Common myeloid progenitor, CD34-positive (primary cell): ENCODE data around the gene ZXDC.

Experiments
- CTCF ChIA-PET: fragments of 350-600 bp; sonication (Branson Sonifier 250); formaldehyde crosslinking; loops from one replicate; lab custom pipeline; 2021; ENCODE audit warnings: antibody characterized with exemption; lab: Charles Lee
- POLR2A ChIA-PET: fragments of 350-600 bp; sonication (Branson Sonifier 250); formaldehyde crosslinking; loops from one replicate; lab custom pipeline; 2021; ENCODE audit warnings: antibody characterized with exemption; lab: Charles Lee
- DNase-seq, 3 donors: peaks; one replicate each; pipeline versions ENCODE4 v3.0.0 to v3.0.0-alpha.2; 2013
- H3K27ac ChIP-seq, 2 experiments: 1 replicate in 1 of 2; 2 replicates in 1 of 2; pipeline ENCODE4 v1.7.0; 2013; ENCODE audit warnings: inconsistent platforms in 2 of 2, low read length in 2 of 2, mild to moderate bottlenecking in 2 of 2, low read depth in 1 of 2, moderate library complexity in 1 of 2; ENCODE audit not compliant: severe bottlenecking in 2 of 2, insufficient read depth in 1 of 2, poor library complexity in 1 of 2
- H3K27me3 ChIP-seq, 5 experiments: replicated peaks in 2 of 5; 1 replicate in 3 of 5; 2 replicates in 2 of 5; pipeline versions ENCODE4 v1.6.1 to v1.7.0; 2013; ENCODE audit warnings: low read length in 4 of 5, mild to moderate bottlenecking in 2 of 5, moderate library complexity in 2 of 5, inconsistent platforms in 1 of 5; ENCODE audit not compliant: insufficient read depth in 5 of 5, control insufficient read depth in 4 of 5
- H3K36me3 ChIP-seq, 4 experiments: 1 replicate in 2 of 4; 2 replicates in 2 of 4; pipeline versions ENCODE4 v1.6.1 to v1.7.0; 2013; ENCODE audit warnings: low read length in 3 of 4, control low read depth in 1 of 4, mild to moderate bottlenecking in 1 of 4; ENCODE audit not compliant: control insufficient read depth in 4 of 4, insufficient read depth in 4 of 4
- H3K4me1 ChIP-seq, 4 experiments: 1 replicate in 3 of 4; 2 replicates in 1 of 4; pipeline versions ENCODE4 v1.6.1 to v1.7.1; 2013; ENCODE audit warnings: low read length in 3 of 4, mild to moderate bottlenecking in 3 of 4, control low read depth in 1 of 4, inconsistent platforms in 1 of 4, moderate library complexity in 1 of 4; ENCODE audit not compliant: control insufficient read depth in 4 of 4, insufficient read depth in 4 of 4; ENCODE audit errors: control extremely low read depth in 1 of 4
- H3K4me3 ChIP-seq, 7 experiments: 1 replicate in 4 of 7; 2 replicates in 3 of 7; pipeline versions ENCODE4 v1.5.1 to v1.7.0; 2013; ENCODE audit warnings: mild to moderate bottlenecking in 7 of 7, low read length in 6 of 7, moderate library complexity in 6 of 7, inconsistent platforms in 2 of 7, low read depth in 2 of 7, control low read depth in 1 of 7; ENCODE audit not compliant: insufficient read depth in 4 of 7, control insufficient read depth in 1 of 7; ENCODE audit errors: extremely low read depth in 1 of 7
- H3K9me3 ChIP-seq, 5 experiments: 1 replicate in 4 of 5; 2 replicates in 1 of 5; pipeline versions ENCODE4 v1.6.1 to v1.7.1; 2013; ENCODE audit warnings: low read length in 4 of 5, mild to moderate bottlenecking in 2 of 5, inconsistent platforms in 1 of 5, low read depth in 1 of 5, moderate library complexity in 1 of 5; ENCODE audit not compliant: control insufficient read depth in 4 of 5, insufficient read depth in 2 of 5; ENCODE audit errors: control extremely low read depth in 1 of 5
- WGBS: methylation state at CpG from one replicate; pipeline ENCODE4 v1.1.5; 2013; ENCODE audit not compliant: insufficient coverage; 5-methylcytosine and 5-hydroxymethylcytosine counted together

The ZXDC gene

DNA sequence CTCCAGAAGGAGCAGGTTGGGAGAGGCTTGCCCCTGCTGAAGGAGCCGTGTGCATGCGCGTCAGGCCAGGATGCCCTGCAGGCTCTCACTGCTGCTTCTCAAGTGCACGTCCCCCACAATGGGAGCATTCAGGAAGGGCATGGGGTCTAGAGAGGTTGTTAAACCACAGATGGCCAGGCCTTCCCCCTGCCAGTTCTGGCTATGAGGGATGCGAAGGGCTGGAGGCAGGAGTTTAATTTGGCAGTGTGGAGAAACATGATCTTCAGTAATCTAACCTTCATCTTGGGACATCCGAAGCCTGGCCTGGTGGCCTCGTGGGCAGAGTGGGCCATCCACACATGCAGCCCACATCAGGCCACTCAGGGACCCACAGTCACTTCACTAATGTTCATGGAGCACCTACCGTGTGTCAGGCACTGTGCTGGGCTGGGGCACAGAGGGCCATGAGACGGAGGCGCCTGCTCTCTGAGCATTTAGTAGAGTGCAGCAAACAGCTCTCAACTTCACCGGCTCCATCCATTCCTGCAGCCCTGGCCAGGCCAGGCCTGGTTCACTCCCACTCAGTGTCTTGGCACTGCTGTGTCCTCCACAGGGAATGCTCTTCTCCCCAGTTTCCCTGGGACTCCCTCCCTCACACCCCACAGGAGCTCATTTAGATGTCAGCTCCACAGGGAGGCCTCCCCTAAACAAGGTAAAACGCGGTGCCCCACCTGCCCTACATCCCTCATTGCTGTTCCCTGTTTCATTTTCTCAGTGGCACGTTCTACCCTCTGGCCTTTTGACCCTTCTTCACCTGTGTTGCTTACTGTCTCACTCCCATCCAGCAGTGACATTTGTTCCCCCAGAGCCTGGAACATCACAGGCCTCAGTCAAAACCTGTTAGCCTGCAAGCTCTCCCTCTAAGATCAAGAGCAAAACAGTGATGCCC lies 77.0 kb downstream of the ZXDC start:
- Histone ChIP-seq H3K27ac (no peak overlapping the region), H3K4me3 (no peak overlapping the region), H3K36me3 (no peaks in the 10 kb centered on the region), H3K27me3 (peaks cover 0 to 37% (median 23%) of the 10 kb centered on the region in 5 experiments), H3K4me1 (peaks cover 0 to 6% (median 4%) of the 10 kb centered on the region in 4 experiments), H3K9me3 (peaks cover 0 to 13% (median 7%) of the 10 kb centered on the region in 5 experiments)
- ChIA-PET POLR2A (interaction anchor here (0.6 kb wide), 1 partner anchor 123 kb away, joined by 3 read pairs; no protein-coding TSS in a partner anchor), CTCF (interaction anchor here (1.1 kb wide), 1 partner anchor 10 kb away, joined by 3 read pairs; no protein-coding TSS in a partner anchor)
- DNase-seq, result no peak
- 97% methylated on average over 10 of the region's 14 CpGs for WGBS

DNA sequence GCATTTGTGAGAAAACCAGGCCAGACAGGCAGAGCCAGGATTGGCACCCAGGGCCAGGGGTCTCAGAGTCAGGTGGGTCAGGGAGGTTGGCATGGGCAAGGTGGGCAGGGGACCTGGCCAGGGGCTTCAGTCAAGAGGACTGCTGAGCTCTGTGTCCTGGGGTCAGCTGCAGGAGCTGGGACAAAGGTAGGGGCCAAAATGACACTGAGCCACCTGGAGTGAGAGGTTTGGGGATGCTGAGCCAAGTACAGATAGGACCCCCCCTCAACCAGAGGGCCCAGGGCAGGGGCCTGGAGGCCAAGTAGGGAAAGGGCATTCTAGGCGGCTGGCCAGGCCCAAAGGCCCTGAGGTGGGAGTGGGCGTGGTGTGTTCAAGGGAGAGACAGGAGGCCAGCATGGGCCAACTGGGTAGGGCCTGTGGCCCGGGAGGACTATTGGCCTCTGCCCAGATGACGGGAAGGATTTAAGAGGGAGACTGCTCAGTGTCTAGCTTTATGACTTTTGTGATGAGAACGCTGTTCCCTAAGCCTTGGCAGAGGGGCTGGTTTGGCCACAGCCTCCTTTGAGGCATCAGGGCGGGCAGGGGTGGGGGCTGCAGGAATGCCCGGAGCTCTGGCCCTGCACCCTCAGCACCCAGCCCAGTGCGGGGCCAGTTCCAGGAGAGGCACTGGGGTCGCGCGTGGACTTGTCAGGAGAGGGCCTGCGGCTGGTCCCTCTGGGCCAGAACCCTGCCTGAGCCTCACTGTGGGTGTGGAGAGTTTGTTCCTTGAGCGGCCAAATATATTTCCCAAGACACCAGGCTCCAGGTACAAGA lies 77.9 kb downstream of the ZXDC start:
- Histone ChIP-seq H3K4me1 (peaks cover 0 to 6% (median 4%) of the 10 kb centered on the region in 4 experiments), H3K27me3 (peaks cover 0 to 46% (median 27%) of the 10 kb centered on the region in 5 experiments), H3K9me3 (peaks cover 0 to 13% (median 7%) of the 10 kb centered on the region in 5 experiments), H3K4me3 (no peak overlapping the region), H3K27ac (no peak overlapping the region), H3K36me3 (no peaks in the 10 kb centered on the region)
- ChIA-PET POLR2A (no interaction called here), CTCF (interaction anchor here (1.1 kb wide), 1 partner anchor 9 kb away, joined by 3 read pairs; no protein-coding TSS in a partner anchor)
- WGBS, result 95% methylated on average over 12 of the region's 13 CpGs
- DNase-seq, result no peak

- Histone ChIP-seq H3K9me3 (peaks cover 0 to 13% (median 7%) of the 10 kb centered on the region in 5 experiments), H3K27ac (no peak overlapping the region), H3K27me3 (peaks cover 0 to 54% (median 35%) of the 10 kb centered on the region in 5 experiments), H3K4me3 (no peak overlapping the region), H3K36me3 (no peaks in the 10 kb centered on the region), H3K4me1 (peaks cover 0 to 6% (median 4%) of the 10 kb centered on the region in 4 experiments)
- CTCF ChIA-PET, result interaction anchor here (0.9 to 1.4 kb wide), 2 partner anchors 11 to 263 kb away, joined by 3 to 5 read pairs; no protein-coding TSS in a partner anchor
- DNase-seq, result no peak
- 86% methylated on average over 5 of the region's 5 CpGs for WGBS
- POLR2A ChIA-PET, result no interaction called here
These were observed 79.2 kb downstream of the ZXDC start for GRCh38 chr3:126396536-126396935.

DNA sequence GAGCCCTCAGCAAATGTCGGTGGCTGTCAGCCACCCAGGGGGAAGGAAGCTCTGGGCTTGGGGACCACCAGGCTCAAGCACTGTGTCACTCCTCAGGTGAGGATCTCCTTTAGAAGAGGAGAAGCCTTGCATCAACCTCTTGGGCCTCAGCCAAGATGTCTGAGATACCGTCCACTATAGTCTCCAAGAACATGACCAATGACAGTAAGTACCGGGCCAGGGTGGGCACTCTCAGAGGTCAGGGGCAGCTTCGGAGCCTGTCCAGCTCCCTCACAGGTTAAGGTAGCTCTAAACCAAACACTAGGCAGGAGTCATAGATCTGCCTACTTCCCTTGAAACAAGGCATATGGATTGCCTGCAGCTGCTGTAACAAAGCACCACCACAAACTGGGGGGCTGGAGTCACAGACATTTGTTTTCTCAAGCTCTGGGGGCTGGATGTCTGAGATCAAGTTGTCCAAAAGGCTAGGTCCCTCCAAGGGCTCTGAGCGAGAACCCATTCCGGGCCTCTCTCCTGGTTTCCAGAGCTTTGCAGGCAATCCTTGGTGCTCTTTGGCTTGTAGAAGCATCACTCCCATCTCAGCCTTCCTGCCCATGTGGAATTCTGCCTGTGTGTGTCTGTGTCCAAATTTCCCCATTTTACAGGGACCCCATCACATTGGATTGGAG lies 79.7 kb downstream of the ZXDC start:
- ChIA-PET POLR2A (no interaction called here), CTCF (interaction anchor here (0.9 to 1.4 kb wide), 2 partner anchors 11 to 262 kb away, joined by 3 to 5 read pairs; no protein-coding TSS in a partner anchor)
- peaks cover 0 to 57% (median 36%) of the 10 kb centered on the region in 5 experiments for H3K27me3 ChIP-seq
- H3K9me3 ChIP-seq, result peaks cover 0 to 13% (median 7%) of the 10 kb centered on the region in 5 experiments
- no peak overlapping the region for H3K4me3 ChIP-seq
- no peaks in the 10 kb centered on the region for H3K36me3 ChIP-seq
- DNase-seq, result no peak
- H3K4me1 ChIP-seq, result peaks cover 0 to 6% (median 4%) of the 10 kb centered on the region in 4 experiments
- no peak overlapping the region for H3K27ac ChIP-seq
- 99% methylated on average over 6 of the region's 6 CpGs for WGBS

GRCh38 chr3:126394977-126395321 lies 80.7 kb downstream of the ZXDC start:
- Histone ChIP-seq H3K36me3 (no peaks in the 10 kb centered on the region), H3K4me1 (peaks cover 0 to 6% (median 4%) of the 10 kb centered on the region in 4 experiments), H3K27ac (no peak overlapping the region), H3K27me3 (peaks cover 0 to 67% (median 37%) of the 10 kb centered on the region in 5 experiments), H3K4me3 (no peak overlapping the region), H3K9me3 (peaks cover 0 to 13% (median 6%) of the 10 kb centered on the region in 5 experiments)
- DNase-seq, result no peak
- WGBS, result 13% methylated on average over 27 of the region's 30 CpGs
- ChIA-PET POLR2A (no interaction called here), CTCF (interaction anchor here (8.5 kb wide), 1 partner anchor 262 kb away, joined by 69 read pairs; no protein-coding TSS in a partner anchor)

DNA sequence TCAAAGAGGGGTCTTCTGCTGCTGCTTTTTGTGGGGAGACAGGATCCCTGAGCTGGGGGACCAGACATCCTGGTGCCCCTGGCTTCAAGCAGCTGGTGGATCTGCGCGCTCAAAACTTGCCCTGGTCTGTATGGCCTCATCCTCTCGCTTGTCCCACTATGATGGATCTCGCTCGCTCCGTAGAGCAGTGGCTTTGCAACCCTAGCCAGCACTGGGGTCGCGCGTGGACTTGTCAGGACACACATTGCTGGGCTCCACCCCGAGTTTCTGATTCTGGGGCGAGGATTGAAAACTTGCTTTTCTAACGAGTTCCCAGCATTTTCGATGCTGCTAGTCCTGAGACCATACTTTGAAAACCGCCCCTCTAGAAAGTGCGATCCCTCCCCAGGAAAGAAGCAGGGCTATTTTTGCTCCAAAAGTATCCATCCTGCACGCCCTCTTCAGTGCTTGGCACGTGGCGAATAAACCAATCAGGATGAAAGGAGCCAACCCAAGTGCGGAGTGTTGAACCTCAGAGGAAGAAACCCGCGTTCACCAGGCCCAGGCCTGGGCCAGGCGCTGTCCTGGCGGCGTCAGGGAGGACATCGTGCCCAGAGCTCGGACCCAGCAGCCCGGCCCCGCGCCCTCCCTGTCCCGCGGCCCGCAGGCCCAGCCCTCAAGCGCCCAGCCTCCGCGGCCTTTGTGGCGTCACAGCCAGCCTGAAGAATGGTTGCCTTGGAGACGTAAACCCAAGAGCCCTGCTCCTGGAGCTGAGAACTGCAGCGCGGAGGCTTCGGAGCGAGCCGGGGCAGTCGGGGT lies 81.3 kb downstream of the ZXDC start, which contains the start of gene CFAP100:
TSS of gene CFAP100 (plus strand) at position 731 of the 798 bp plus-strand sequence. CDS start 1,092 bp downstream, outside the sequence.
- ChIA-PET CTCF (interaction anchor here (1.5 to 8.5 kb wide), 2 partner anchors 18 to 261 kb away, joined by 5 to 69 read pairs; no protein-coding TSS in a partner anchor), POLR2A (no interaction called here)
- Histone ChIP-seq H3K36me3 (no peaks in the 10 kb centered on the region), H3K27me3 (peaks cover 0 to 72% (median 37%) of the 10 kb centered on the region in 5 experiments), H3K4me3 (peak within 1 kb of the TSS in 1 of 7 experiments; percentile 15), H3K9me3 (peaks cover 0 to 9% (median 3%) of the 10 kb centered on the region in 5 experiments), H3K27ac (no peak within 1 kb of the TSS), H3K4me1 (peaks cover 0 to 10% (median 5%) of the 10 kb centered on the region in 4 experiments)
- peak; percentile 16 to 58 (median 45) for DNase-seq
- 33% methylated on average over 40 of the region's 43 CpGs for WGBS
